ENCODE data around the gene ZSCAN2.
"Not testable (repeated sequence)": the region's sequence is repeated elsewhere in the genome, so short reads cannot be mapped to it uniquely, and the experiment has no call there.

DNA sequence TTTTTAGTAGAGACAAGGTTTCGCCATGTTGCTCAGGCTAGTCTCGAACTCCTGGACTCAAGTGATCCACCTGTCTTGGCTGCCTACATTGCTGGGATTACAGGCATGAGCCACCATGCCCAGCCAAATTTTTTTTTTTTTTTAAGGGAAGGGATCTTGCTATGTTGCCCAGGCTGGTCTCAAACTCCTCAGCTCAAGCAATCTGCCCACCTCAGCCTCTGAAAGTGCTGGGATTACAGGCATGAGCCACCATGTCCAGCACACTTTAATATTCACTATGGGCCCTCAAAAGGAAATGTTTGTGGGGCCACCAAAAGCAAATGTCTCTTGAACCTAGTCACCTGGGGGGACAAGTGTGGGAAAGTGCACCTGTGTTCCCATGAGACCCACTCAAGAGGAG is 41.8 kb downstream of the ZSCAN2 start:
- TF ChIP-seq, protein P1, sequence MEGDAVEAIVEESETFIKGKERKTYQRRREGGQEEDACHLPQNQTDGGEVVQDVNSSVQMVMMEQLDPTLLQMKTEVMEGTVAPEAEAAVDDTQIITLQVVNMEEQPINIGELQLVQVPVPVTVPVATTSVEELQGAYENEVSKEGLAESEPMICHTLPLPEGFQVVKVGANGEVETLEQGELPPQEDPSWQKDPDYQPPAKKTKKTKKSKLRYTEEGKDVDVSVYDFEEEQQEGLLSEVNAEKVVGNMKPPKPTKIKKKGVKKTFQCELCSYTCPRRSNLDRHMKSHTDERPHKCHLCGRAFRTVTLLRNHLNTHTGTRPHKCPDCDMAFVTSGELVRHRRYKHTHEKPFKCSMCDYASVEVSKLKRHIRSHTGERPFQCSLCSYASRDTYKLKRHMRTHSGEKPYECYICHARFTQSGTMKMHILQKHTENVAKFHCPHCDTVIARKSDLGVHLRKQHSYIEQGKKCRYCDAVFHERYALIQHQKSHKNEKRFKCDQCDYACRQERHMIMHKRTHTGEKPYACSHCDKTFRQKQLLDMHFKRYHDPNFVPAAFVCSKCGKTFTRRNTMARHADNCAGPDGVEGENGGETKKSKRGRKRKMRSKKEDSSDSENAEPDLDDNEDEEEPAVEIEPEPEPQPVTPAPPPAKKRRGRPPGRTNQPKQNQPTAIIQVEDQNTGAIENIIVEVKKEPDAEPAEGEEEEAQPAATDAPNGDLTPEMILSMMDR (IDR thresholded peaks at IDR 0.05), result not testable (repeated sequence)
- not testable (repeated sequence) for TF ChIP-seq EP300 (IDR thresholded peaks at IDR 0.05)
